Progenitor cell of endocrine pancreas (in vitro differentiated cells): ENCODE data around the gene SRRM5. TPM values are rescaled to one million over a fixed set of nuclear protein-coding genes. Genes with fewer than 3 reads are reported as not detected.
"Not testable (repeated sequence)": the region's sequence is repeated elsewhere in the genome, so short reads cannot be mapped to it uniquely, and the experiment has no call there.

Experiments
- DNase-seq: peaks from one replicate; pipeline ENCODE4 v3.0.0; 2021; ENCODE audit warnings: low spot score; ENCODE audit not compliant: unreplicated experiment
- H3K27ac Mint-ChIP-seq: 2 replicates; pipeline ENCODE4 v1.8.0; 2021; ENCODE audit warnings: mild to moderate bottlenecking, moderate library complexity, mixed read lengths
- H3K27me3 Mint-ChIP-seq: 2 replicates; pipeline ENCODE4 v1.8.0; 2021; ENCODE audit warnings: mixed read lengths
- H3K36me3 Mint-ChIP-seq: 2 replicates; pipeline ENCODE4 v1.8.0; 2022; ENCODE audit warnings: mixed read lengths; ENCODE audit not compliant: insufficient read depth
- H3K4me1 Mint-ChIP-seq: 2 replicates; pipeline ENCODE4 v1.8.0; 2021; ENCODE audit warnings: low read depth, mixed read lengths
- H3K4me3 Mint-ChIP-seq: 2 replicates; pipeline ENCODE4 v1.8.0; 2021; ENCODE audit warnings: low read depth, mild to moderate bottlenecking, moderate library complexity, mixed read lengths
- H3K9me3 Mint-ChIP-seq: 2 replicates; pipeline ENCODE4 v1.8.0; 2021; ENCODE audit warnings: low read depth, mixed read lengths
- CTCF ChIP-seq: fragments of 200-600 bp; sonication (generic); IDR thresholded peaks from one replicate; pipeline ENCODE4 v1.5.0; 2021; ENCODE audit warnings: antibody characterized with exemption, mild to moderate bottlenecking; ENCODE audit not compliant: unreplicated experiment
- total RNA-seq: library from RNA; stranded (reverse); gene quantifications from 2 replicates; pipeline ENCODE4 v1.2.1, GENCODE V29; 2021

The SRRM5 gene
- total RNA-seq, 1 donor from 2014 or later: 0.79 TPM

GRCh38 chr19:43642531-43642930, 30.6 kb downstream of the SRRM5 start:
- no peak for TF ChIP-seq CTCF
- Mint-ChIP-seq H3K9me3 (no peaks in the 10 kb centered on the region), H3K27me3 (peaks cover 23% of the 10 kb centered on the region), H3K36me3 (peaks cover 1% of the 10 kb centered on the region), H3K4me3 (no peak overlapping the region), H3K4me1 (peaks cover 14% of the 10 kb centered on the region), H3K27ac (no peak overlapping the region)
- no peak for DNase-seq

DNA sequence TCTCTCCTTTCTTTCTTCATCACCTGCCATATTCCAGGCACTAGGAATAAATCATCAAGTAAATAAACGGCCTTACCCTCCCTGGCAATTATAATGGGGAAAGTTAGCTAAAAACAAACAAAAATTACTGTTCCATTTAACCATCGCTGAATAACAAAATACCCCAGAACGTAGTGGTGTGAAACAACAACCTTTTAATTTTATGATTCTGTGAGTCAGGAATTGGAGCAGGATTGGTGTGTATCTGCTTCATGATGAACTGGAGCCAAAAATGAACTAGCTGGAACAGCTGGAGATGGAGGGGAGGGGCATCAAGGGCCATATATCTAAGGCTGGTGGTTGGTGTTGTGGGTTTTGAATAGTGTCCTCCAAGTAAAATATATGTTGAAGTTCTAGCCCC, 31.4 kb downstream of the SRRM5 start:
- H3K27me3 Mint-ChIP-seq: peaks cover 23% of the 10 kb centered on the region
- TF ChIP-seq CTCF: no peak
- no peak for DNase-seq
- H3K27ac Mint-ChIP-seq: no peak overlapping the region
- H3K4me1 Mint-ChIP-seq: peaks cover 9% of the 10 kb centered on the region
- no peak overlapping the region for H3K4me3 Mint-ChIP-seq
- H3K36me3 Mint-ChIP-seq: peaks cover 4% of the 10 kb centered on the region
- no peaks in the 10 kb centered on the region for H3K9me3 Mint-ChIP-seq

GRCh38 chr19:43644181-43644580, 32.3 kb downstream of the SRRM5 start:
- H3K36me3 Mint-ChIP-seq: peaks cover 4% of the 10 kb centered on the region

GRCh38 chr19:43648633-43649032, 36.7 kb downstream of the SRRM5 start:
- DNase-seq: no peak

More at GRCh38 chr19:43644181-43644580, 32.3 kb downstream of the SRRM5 start:
- no peaks in the 10 kb centered on the region for H3K9me3 Mint-ChIP-seq
- no peak overlapping the region for H3K4me3 Mint-ChIP-seq
- peaks cover 23% of the 10 kb centered on the region for H3K27me3 Mint-ChIP-seq
- no peak for DNase-seq
- H3K27ac Mint-ChIP-seq: no peak overlapping the region
- TF ChIP-seq CTCF: no peak
- peaks cover under 1% of the 10 kb centered on the region for H3K4me1 Mint-ChIP-seq

DNA sequence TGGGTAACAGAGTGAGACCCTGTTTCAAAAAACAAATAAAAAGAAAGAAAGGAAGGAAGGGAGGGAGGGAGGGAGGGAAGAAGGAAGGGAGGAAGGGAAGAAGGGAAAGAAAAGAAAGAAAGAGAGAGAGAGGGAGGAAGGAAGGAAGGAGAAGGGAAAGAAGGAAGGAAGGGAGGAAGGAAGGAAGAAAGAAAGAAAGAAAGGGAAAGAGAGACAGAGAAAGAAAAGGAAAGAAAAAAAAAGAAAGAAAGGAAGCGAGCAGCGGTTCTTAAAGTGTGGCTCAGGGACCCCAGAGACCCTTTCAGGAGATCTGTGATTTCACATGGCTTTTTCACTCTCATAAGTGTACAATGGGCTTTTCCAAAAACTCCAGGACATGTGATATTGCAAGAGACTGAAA, 37.6 kb downstream of the SRRM5 start:
- H3K36me3 Mint-ChIP-seq: peaks cover 4% of the 10 kb centered on the region

More at GRCh38 chr19:43648633-43649032, 36.7 kb downstream of the SRRM5 start:
- peaks cover 4% of the 10 kb centered on the region for H3K4me1 Mint-ChIP-seq
- H3K36me3 Mint-ChIP-seq: peaks cover 4% of the 10 kb centered on the region
- no peak overlapping the region for H3K4me3 Mint-ChIP-seq
- no peaks in the 10 kb centered on the region for H3K9me3 Mint-ChIP-seq
- H3K27ac Mint-ChIP-seq: no peak overlapping the region
- H3K27me3 Mint-ChIP-seq: peaks cover 4% of the 10 kb centered on the region
- no peak for TF ChIP-seq CTCF

GRCh38 chr19:43650276-43650675, 38.4 kb downstream of the SRRM5 start:
- not testable (repeated sequence) for H3K36me3 Mint-ChIP-seq, H3K4me3 Mint-ChIP-seq, H3K27me3 Mint-ChIP-seq, H3K9me3 Mint-ChIP-seq, H3K4me1 Mint-ChIP-seq, DNase-seq, H3K27ac Mint-ChIP-seq

More for the DNA sequence above, 37.6 kb downstream of the SRRM5 start:
- Mint-ChIP-seq H3K4me3 (no peak overlapping the region), H3K4me1 (peaks cover 4% of the 10 kb centered on the region), H3K27me3 (no peaks in the 10 kb centered on the region), H3K27ac (no peak overlapping the region), H3K9me3 (no peaks in the 10 kb centered on the region)
- TF ChIP-seq CTCF: no peak
- no peak for DNase-seq
